Glutamatergic neuron (in vitro differentiated cells): ENCODE results near the gene MUC6. TPM values are rescaled to one million over a fixed set of nuclear protein-coding genes. Genes with fewer than 3 reads are reported as not detected.

Source experiments
- DNase-seq: peaks from one replicate; pipeline ENCODE4 v3.0.0; 2022
- H3K27ac Mint-ChIP-seq: one replicate; pipeline ENCODE4 v1.8.0; 2020; ENCODE audit warnings: mild to moderate bottlenecking, mixed read lengths, inconsistent platforms; ENCODE audit not compliant: unreplicated experiment
- H3K27me3 Mint-ChIP-seq: one replicate; pipeline ENCODE4 v1.8.0; 2020; ENCODE audit warnings: mild to moderate bottlenecking, moderate library complexity, mixed read lengths, inconsistent platforms; ENCODE audit not compliant: unreplicated experiment
- H3K36me3 Mint-ChIP-seq: one replicate; pipeline ENCODE4 v1.8.0; 2020; ENCODE audit warnings: mild to moderate bottlenecking, mixed read lengths, inconsistent platforms; ENCODE audit not compliant: unreplicated experiment
- H3K4me1 Mint-ChIP-seq: one replicate; pipeline ENCODE4 v1.8.0; 2020; ENCODE audit warnings: mild to moderate bottlenecking, low read depth, mixed read lengths, inconsistent platforms; ENCODE audit not compliant: unreplicated experiment
- H3K4me3 Mint-ChIP-seq: one replicate; pipeline ENCODE4 v1.8.0; 2020; ENCODE audit warnings: mild to moderate bottlenecking, mixed read lengths, inconsistent platforms; ENCODE audit not compliant: unreplicated experiment
- H3K9me3 Mint-ChIP-seq: one replicate; pipeline ENCODE4 v1.8.0; 2020; ENCODE audit warnings: mild to moderate bottlenecking, moderate library complexity, mixed read lengths, inconsistent platforms; ENCODE audit not compliant: unreplicated experiment
- total RNA-seq: library from RNA; stranded (reverse); fragmentation: NEBNext Ultra II Directional; extraction: Animal tissue kit (Norgen Biotek cat#: 25700); gene quantifications from one replicate; pipeline ENCODE4 v1.2.1, GENCODE V29; 2021; ENCODE audit not compliant: unreplicated experiment
- TF ChIP-seq, protein P1 (sequence below): fragments of 200-600 bp; sonication (generic); IDR thresholded peaks from one replicate; pipeline ENCODE4 v1.5.0; 2021; ENCODE audit not compliant: partially characterized antibody, unreplicated experiment

The MUC6 gene
- total RNA-seq, 1 donor from 2014 or later: not detected

- peak overlapping the region; percentile 78 for H3K27ac Mint-ChIP-seq
- H3K4me1 Mint-ChIP-seq: peaks cover 42% of the 10 kb centered on the region
- TF ChIP-seq, protein P1, sequence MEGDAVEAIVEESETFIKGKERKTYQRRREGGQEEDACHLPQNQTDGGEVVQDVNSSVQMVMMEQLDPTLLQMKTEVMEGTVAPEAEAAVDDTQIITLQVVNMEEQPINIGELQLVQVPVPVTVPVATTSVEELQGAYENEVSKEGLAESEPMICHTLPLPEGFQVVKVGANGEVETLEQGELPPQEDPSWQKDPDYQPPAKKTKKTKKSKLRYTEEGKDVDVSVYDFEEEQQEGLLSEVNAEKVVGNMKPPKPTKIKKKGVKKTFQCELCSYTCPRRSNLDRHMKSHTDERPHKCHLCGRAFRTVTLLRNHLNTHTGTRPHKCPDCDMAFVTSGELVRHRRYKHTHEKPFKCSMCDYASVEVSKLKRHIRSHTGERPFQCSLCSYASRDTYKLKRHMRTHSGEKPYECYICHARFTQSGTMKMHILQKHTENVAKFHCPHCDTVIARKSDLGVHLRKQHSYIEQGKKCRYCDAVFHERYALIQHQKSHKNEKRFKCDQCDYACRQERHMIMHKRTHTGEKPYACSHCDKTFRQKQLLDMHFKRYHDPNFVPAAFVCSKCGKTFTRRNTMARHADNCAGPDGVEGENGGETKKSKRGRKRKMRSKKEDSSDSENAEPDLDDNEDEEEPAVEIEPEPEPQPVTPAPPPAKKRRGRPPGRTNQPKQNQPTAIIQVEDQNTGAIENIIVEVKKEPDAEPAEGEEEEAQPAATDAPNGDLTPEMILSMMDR: no peak
- peaks cover 17% of the 10 kb centered on the region for H3K27me3 Mint-ChIP-seq
- H3K36me3 Mint-ChIP-seq: no peaks in the 10 kb centered on the region
- DNase-seq: no peak
- peaks cover 22% of the 10 kb centered on the region for H3K9me3 Mint-ChIP-seq
- H3K4me3 Mint-ChIP-seq: peak overlapping the region; percentile 5
Measured at GRCh38 chr11:971092-971690, 65.3 kb downstream of the MUC6 start.

DNA sequence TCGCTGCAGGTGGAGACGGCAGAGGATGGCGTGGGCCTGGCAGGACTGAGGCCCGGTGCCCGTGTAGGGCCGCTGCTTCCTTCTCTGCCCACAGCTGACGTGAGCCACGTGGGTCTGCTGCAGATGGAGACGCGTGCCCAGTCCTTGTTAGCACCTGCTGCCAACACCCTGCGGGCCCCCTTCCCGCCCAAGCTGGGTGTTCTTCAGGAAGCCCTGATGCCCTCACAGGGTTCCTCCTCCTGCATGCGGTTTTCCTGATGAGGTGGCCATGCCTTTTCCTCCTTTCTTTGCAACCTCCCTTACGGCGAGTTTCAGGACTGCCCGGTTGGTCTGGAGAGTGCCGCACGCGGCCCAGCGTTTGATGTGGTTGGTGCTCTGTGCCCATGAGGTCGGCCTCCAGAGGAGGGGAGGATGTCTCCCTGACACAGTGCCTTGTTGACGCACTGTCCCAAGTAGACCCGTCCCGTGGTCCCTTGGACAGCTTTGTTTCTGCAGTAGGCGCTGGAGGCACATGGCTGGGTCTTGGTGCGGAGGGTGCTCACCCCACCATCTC is 66.1 kb downstream of the MUC6 start:
- H3K4me3 Mint-ChIP-seq: no peak overlapping the region

GRCh38 chr11:969651-970205 is 66.8 kb downstream of the MUC6 start:
- no peak for DNase-seq
- Mint-ChIP-seq H3K27ac (peak overlapping the region; percentile 11), H3K27me3 (peaks cover 12% of the 10 kb centered on the region), H3K4me1 (peaks cover 34% of the 10 kb centered on the region), H3K36me3 (peaks cover 5% of the 10 kb centered on the region), H3K9me3 (peaks cover 20% of the 10 kb centered on the region), H3K4me3 (no peak overlapping the region)
- TF ChIP-seq, protein P1: no peak

More for the DNA sequence above, 66.1 kb downstream of the MUC6 start:
- Mint-ChIP-seq H3K4me1 (peaks cover 37% of the 10 kb centered on the region), H3K9me3 (peaks cover 22% of the 10 kb centered on the region), H3K27ac (peak overlapping the region; percentile 78), H3K36me3 (peaks cover 3% of the 10 kb centered on the region), H3K27me3 (peaks cover 17% of the 10 kb centered on the region)
- TF ChIP-seq, protein P1: no peak
- no peak for DNase-seq

- peaks cover 21% of the 10 kb centered on the region for H3K9me3 Mint-ChIP-seq
- H3K4me1 Mint-ChIP-seq: peaks cover 33% of the 10 kb centered on the region
Measured at GRCh38 chr11:968822-969221, 67.7 kb downstream of the MUC6 start.

More at GRCh38 chr11:968822-969221, 67.7 kb downstream of the MUC6 start:
- TF ChIP-seq, protein P1: no peak
- peak overlapping the region; percentile 55 for H3K27ac Mint-ChIP-seq
- no peak for DNase-seq
- no peak overlapping the region for H3K4me3 Mint-ChIP-seq
- peaks cover 11% of the 10 kb centered on the region for H3K27me3 Mint-ChIP-seq
- peaks cover 14% of the 10 kb centered on the region for H3K36me3 Mint-ChIP-seq
